Activated CD4-positive, CD25-positive, alpha-beta regulatory T cell (primary cell): ENCODE measurements around the gene SLC35D3.
"Not testable (repeated sequence)": the region's sequence is repeated elsewhere in the genome, so short reads cannot be mapped to it uniquely, and the experiment has no call there.

ENCODE experiments used
- DNase-seq, 4 experiments: peaks; one replicate each; lab custom pipeline; 2025; lab: John Stamatoyannopoulos, UW

SLC35D3 gene, protein sequence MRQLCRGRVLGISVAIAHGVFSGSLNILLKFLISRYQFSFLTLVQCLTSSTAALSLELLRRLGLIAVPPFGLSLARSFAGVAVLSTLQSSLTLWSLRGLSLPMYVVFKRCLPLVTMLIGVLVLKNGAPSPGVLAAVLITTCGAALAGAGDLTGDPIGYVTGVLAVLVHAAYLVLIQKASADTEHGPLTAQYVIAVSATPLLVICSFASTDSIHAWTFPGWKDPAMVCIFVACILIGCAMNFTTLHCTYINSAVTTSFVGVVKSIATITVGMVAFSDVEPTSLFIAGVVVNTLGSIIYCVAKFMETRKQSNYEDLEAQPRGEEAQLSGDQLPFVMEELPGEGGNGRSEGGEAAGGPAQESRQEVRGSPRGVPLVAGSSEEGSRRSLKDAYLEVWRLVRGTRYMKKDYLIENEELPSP

DNA sequence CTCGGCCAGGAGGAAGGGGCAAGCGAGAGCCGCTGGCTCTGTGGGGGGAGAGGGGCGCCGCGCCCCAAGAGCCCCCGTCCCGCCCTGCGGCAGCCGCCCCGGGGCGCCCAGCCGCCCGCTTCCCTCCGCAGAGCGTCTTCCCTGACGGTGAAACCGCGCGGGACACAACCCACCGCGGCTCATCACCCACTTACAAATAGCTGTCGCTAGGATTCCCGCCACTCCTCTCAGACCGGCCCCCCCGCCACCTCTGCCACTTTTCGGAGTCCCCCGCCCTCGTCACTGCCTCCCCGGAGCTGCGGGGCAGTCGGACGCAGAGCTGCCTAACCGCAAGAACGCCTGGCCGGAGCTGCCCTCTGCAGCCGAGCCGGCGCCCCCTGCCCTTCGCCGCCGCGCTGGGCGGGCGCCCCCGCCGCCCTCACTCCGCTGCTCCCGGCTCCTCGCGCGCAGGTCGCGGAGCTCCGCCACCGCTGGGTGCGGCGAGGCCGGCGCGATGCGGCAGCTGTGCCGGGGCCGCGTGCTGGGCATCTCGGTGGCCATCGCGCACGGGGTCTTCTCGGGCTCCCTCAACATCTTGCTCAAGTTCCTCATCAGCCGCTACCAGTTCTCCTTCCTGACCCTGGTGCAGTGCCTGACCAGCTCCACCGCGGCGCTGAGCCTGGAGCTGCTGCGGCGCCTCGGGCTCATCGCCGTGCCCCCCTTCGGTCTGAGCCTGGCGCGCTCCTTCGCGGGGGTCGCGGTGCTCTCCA is at the start of gene SLC35D3:
SLC35D3 (plus strand) TSS at position 366 of the 749 bp plus-strand sequence; CDS start at position 494, 128 bp downstream.
- no peak for DNase-seq

DNA sequence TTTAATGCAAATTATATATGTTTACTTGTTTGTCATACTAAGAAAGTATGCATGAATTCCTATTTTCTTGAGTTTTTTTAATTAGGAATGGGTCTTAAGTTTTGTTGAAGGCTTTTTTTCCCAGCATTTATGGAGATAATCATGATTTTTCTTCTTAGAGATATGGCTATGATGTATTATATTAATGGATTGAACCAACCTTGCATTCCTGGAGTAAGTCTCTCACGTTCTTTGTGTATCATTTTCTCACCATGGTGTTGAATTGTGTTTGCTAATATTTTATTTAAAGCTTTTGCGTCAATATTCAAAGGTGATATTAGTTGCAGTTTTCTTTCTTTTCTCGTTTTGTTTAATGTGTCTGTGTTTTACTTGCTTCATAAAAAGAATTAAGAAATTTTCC is 48.4 kb upstream of the SLC35D3 start:
- DNase-seq = no peak

DNA sequence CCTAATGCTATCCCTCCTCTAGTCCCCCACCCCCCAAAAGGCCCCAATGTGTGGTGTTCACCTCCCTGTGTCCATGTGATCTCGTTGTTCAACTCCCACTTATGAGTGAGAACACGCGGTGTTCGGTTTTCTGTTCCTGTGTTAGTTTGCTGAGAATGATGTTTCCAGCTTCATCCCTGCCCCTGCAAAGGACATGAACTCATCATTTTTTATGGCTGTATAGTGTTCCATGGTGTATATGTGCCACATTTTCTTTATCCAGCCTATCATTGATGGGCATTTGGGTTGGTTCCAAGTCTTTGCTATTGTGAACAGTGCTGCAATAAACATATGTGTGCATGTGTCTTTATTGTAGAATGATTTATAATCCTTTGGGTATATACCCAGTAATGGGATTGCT is 45.6 kb upstream of the SLC35D3 start:
- DNase-seq = not testable (repeated sequence)

DNA sequence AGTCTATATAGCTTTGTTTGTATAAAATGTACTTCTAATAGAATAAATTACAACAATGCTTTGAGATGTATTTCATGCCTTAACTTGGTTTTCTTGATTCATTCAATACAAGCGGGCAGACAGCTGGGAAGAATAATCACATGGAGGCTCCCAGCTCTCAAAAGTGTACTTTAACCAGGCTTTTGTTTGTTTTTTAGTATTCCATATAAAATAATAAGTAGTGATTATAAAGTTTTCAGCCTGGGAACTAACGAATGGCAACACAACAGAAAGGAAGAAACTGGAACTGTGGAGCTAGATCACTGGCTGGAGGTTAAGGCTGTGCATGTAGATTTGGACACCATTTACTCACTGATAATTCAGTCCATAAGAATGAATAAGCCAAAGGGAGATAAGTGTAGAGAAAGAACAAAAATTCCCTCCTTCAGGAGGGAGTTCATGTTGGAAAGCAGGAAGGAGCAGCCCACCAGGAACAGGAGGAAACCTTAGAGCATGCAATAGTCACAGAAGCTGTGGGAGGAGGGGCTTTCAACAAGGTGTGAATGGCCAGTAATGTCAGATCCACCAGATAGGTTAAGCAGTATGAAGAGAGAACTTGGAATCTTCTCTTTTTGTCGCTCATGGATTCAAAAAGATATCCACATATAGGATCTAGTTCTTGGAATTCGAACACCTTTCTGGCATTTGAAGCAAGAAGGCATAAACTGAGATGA is 41.2 kb upstream of the SLC35D3 start:
- no peak for DNase-seq

DNA sequence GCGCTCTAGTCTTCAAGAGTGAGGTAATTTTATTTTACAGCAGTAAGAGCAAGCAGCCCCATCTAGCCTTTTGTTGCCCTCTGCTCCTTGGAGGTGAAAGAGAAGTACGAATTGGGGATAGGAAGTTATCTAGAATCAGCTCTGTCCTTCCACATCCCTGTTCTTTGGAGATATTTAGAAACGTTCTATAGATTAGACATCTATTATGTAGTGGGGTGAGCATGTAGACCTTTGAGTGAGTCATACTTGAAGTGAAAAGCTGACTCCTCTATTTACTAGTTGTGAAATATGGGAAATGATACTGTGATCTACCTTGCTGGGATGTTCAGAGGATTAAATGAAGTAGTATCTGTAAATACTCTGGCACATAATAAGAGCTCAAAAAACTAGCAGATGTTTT is 36.0 kb upstream of the SLC35D3 start:
- DNase-seq = no peak

DNA sequence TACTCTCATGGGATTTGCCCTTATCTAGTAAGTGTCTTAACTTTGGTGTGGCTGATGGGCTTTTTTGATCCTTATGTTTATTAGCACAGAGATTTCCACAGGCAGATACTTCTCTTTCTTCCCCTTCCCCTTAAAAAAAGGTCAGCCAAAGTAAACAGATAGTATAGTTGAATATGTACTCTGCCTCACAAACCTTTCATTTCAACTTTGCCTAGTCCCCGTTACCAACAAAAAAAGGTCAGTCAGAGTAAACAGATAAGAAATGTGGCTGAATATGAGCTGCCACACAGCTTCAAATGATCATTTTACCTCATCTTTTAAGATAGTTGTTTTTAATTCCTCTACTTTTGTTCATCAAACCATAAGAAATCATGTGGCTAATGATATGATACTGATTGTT is 34.1 kb upstream of the SLC35D3 start:
- no peak for DNase-seq

DNA sequence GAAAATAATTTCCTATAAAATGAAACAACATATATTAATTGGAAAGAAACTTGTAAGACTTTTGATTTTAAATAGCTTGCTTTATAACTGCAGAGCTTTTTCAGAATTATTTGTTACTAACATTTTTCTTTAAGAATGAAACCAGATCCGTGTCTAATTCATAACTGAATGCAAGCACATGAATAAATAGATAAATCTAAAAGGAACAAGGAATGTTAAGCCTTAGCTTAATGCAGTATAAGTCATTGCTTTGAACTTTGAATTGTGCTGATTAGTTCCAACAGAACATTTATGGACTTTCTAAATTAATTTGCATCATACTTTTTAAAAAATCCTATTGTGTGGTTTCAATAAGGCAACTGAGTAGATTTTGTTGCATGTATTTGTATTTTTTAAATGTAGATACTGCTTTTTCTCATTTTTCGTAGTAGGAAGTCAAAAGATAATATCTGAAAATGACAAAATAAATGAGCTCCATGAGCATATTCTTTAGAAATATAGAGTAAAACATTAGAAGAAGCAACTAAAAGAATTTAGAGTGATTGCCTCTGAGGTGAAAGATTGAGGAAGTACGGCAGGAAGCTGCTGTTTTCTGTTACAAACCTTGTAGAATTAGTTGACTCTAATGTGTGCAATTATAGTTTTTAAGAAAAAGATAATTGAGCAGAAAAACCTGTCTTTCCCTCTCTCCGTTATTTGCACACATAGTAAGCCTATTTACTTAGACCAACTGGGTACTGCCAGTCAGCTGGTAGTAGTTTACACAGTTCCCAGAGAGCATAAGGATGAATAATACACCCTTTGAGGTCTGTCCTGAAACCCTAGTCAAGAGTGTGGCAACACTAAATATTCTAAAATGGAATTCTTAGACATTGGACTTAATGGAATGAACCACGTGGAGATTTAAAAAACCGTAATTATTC is 32.6 kb upstream of the SLC35D3 start:
- no peak for DNase-seq

DNA sequence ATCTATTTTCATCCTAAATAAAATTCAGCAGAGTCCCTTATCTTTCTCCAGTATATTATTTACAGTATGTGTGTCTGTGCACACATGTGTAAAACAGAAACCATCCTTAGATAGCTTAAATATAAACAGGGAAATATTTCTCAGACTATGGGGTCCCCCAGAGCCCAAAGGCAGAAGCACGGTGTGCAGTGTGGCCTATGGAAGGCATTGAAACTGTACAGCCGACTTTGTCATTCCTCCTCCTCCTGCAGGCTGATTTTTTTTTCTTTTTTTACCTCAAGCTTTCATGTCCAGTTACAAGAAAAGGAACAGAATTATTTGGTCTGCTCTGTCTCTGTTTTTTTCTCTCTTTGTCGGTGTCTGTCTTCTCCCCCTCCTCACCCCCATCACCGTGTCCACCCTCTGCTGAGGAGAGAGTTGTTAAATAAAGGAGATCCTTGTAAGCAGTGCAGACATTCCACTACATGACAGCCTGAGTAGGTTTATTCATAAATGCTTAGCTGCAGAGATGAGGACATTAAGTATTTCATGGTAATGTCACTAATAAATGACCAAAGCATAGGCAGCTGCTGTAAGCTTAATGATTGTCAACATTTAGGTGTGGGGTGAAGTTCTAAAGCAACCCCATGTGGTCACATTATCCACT is 31.8 kb upstream of the SLC35D3 start:
- no peak for DNase-seq

DNA sequence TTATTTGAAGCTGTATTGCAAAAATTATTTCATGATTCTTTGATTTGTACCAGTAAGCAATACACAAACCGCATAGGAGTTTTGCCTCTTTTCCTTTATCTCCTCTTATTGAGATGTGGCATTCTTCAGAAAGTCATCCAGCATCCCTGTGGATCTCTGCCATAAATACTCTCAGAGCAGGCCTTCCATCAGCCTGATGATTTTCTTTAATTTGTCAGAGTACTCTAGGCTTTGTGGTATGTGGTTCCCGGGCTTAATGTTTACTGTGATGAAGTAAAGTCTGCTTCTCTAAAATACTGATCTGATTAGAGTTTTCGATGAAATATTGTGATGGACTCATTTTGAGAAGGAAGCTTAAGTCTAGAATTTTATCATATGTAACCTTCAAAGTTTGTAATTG is 31.1 kb upstream of the SLC35D3 start:
- DNase-seq = no peak

DNA sequence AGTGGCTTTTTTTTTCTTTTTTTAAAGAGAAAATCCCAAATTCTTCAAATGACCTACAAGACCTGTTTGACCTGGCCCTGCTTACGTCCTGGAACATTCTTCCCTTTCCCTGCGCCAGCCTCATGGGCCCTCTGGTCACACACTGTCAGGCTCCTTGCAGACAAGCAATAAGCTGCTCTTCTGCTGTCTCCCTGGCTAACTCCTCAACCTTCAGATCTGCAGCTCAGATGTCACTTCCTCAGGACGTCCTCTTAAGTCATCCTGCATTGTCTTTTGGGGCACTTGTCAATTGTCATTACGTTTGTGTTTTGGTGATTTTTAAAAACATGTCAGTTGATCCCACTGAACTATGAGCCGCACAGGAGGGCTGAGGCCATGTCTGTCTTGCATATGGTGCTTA is 28.9 kb upstream of the SLC35D3 start:
- DNase-seq = no peak

DNA sequence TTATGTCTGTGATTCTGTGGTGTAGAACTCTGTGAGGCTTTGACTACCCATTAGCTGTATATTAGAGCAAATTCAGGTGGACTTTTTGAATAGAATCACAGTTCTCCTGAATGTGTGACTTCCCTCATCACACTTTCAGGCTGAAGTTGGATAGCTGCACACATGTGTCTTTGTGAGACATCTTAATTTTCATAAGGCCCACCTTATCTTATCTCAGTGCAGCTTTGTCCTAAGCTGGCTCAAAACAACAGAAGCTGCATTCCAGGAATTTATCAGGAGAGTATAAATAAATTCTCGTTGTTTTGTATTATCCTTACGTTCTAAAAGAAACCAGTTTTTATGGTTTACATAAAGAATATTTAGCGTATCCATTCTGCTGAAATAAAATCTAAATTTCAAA is 26.2 kb upstream of the SLC35D3 start:
- no peak for DNase-seq

DNA sequence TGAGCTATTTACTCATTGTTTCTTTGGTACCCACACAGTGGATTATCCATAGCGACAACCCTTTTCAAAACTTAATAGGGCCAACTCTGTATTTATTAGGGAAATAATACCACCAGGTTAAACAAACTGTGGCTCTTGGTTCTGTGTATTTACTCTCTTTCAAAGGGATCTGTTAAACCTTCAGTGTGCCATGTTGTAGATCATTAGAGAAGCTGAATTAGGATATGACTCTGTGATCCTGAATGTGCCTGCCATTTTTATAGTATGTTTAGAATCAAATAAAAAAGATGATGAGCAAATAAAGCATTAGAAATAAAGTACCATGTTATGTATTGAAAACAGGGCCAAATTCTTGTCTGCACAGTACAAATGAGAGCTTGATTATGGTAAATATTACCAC is 25.0 kb upstream of the SLC35D3 start:
- no peak for DNase-seq

DNA sequence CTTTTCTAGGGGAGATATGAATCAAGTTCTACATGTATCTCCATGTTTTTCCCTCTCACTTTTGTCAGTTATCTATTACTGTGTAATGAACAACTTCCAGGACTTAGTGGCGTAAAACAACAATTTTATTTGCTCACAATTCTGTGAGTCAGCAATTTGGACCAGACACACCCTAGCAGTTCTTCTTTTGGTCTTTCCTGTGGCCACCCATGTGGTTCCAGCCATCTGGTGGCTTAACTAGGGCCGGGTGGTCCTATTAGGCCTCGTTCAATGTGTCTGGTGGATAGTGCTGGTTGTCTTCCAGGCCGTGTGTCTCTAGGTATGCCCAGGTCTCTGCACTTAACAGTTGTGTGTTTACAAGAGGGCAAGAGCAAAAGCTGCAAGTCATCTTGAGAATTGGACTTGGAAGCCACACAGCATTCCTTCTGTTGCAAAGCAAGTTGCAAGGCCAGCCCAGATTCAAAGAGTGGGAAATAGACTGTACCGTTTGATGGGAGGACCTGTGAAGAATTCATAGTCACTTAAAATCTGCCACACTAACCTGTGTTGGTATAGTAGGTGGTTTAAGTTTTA is 20.8 kb upstream of the SLC35D3 start:
- no peak for DNase-seq

DNA sequence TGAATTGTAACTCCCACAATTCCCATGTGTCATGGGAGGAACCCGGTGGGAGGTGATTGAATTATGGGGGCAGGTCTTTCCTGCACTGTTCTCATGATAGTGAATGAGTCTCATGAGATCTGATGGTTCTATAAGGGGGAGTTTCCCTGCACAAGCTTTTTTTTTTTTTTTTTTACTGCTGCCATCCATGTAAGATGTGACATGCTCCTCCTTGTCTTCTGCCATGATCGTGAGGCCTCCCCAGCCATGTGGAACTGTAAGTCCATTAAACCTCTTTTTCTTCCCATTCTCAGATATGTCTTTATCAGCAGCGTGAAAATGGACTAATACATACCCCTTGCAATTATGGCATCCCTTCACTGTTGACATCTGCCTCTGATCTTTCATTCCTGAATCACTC is 17.6 kb upstream of the SLC35D3 start:
- DNase-seq = not testable (repeated sequence)

DNA sequence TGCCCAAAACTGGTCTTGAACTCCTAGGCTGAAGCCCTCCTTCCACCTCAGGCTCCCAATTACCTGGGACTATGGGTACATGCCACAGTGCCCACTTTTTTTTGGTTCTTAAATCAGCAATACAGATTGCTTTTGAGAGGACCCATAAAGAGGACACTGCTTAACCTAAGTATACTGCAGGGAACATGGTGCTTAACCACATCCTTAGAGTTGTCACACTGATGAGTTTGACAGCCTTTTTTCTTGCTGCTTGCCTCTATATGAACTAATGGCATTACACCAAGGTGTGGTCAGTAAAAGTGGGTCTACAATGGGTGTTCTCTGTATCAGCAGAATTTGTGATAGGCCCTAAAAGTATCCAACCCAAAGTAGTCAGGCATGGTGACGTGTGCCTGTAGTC is 7.2 kb upstream of the SLC35D3 start:
- DNase-seq = no peak

DNA sequence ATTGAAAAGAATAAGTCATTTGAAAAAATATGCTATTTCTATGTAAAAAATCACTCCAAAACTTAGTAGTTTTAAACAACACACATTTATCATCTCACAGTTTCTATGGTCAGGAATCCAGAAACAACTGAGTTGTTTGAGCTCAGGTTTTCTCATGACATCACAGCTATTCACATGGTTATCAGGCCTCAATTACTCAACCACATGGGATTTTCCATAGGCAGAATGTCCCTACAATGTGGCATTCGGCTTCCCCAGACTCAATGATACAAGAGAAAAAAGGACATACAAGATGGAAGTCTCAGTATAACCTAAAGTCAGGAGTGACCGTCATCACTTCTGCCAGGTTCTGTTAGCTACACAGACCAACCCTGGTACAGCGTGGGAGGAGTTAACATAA is 3.4 kb upstream of the SLC35D3 start:
- DNase-seq = no peak

DNA sequence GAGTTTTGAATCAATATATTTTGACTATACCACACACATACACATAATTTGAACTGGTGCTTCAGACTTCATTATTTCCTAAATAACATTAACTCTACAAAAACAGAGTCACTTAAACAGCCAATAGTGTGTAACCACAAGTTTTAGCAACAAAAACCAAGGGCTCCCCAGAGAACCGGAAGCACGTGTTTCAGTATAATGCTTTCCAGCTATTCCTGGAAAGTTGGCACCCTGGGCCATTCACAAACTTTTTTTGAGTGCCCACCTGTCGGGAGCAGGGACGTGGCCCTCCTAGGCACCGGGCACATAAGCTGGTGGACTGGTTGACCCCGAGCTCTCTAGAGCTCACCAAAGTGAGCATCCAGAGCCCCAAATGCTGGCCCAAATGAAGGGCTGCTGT is 1.9 kb upstream of the SLC35D3 start:
- no peak for DNase-seq

DNA sequence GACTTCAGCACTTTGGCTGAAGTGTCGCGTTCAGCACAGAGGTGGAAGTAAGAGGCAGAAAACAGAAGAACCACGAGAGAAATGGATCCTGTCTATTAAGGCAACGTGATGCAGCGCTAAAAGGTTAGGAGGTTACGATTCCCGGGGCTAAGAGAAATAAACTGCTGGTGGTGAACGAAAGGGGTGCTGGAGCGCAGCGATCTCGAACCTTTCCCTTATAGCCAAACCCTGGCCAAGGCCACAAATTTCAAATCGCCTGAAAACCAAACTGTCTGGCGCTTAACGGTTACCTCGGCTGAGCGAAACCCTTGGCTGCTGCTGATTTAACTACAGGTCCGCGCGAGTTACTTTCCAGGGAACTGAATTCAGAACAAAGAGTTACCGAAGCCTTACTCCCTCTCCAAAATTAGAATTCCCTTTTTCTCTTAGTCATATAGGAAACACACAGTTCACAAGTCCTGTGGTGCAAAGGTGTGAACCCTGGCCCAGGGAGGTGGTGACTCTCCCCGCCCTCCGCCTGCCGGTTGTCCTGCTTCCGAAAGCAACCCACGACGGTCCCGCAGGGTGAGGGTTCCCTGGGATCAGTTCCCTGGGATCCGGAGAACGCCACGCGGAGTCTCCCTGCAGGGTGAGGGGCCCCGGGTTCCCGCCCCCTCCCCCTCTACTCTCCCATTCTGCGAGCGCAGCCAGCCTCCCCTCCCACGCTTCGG is 1.3 kb upstream of the SLC35D3 start:
- DNase-seq = no peak

DNA sequence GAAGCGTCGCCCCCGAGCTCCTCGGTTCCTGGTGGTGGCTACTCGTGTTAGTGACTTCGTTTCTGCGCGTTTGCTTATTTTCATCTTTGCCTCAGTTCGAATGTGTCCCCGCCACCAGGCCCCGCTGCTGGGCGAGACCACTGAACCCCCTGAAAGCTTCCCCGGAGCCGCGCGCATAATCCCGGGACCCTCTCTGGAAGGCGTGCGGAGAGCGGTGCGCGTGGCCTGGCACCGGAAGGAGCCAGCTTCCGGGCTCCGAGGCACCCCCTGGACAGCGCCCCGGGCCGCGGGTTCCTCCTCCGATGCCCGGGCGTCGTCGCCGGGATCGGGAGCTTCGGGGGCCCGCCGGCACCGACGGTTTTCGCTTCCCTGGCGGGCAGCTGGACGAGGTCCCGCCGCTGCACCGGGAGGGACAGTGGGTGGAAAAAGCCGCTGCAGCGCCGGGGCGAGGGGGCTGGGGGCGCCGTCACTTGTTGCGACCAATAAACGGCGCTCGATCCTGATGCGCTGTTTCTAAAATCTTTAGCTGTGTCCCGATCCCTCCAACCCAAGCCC is 643 bp upstream of the SLC35D3 start:
- DNase-seq = no peak

DNA sequence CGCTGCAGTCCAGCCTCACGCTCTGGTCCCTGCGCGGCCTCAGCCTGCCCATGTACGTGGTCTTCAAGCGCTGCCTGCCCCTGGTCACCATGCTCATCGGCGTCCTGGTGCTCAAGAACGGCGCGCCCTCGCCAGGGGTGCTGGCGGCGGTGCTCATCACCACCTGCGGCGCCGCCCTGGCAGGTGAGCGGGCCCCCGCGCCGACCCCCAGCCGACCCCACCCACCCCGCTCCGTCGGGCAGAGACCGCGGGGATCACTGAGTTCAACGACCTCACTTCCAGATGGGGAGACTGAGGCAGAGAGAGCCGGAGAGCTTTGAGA is 545 bp downstream of the SLC35D3 start:
- no peak for DNase-seq
